TTC549 (cell line): ENCODE results near the gene DEK.
"Not testable (repeated sequence)": the region's sequence is repeated elsewhere in the genome, so short reads cannot be mapped to it uniquely, and the experiment has no call there.

Experiments used
- FAIRE-seq: peaks from 2 replicates; lab custom pipeline; 2012; peaks lifted over from hg19 to GRCh38; lab: Jason Lieb, UNC

The DEK gene

GRCh38 chr6:18237167-18237566 is 27.2 kb downstream of the DEK start:
- no peak for FAIRE-seq

DNA sequence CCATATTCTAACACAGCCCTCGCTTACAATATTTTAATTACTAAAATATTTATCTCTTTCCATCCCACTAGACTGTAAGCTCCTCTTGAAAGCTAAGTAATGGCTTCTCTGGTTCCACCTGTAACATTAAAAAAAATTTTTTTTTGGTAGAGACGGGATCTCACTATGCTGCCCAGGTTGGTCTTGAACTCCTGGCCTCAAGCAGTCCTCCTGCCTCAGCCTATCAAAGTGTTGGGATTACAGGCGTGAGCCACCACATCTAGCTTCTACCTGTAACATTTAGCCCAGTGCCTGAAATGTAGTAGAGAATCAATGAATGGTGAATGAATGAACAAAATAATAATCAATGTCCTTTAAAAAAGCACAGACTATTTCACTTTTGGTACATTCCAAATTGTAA is 28.8 kb downstream of the DEK start:
- FAIRE-seq: no peak

- no peak for FAIRE-seq
Observed at GRCh38 chr6:18234564-18234963, 29.8 kb downstream of the DEK start.

GRCh38 chr6:18233770-18234169 is 30.6 kb downstream of the DEK start:
- not testable (repeated sequence) for FAIRE-seq

DNA sequence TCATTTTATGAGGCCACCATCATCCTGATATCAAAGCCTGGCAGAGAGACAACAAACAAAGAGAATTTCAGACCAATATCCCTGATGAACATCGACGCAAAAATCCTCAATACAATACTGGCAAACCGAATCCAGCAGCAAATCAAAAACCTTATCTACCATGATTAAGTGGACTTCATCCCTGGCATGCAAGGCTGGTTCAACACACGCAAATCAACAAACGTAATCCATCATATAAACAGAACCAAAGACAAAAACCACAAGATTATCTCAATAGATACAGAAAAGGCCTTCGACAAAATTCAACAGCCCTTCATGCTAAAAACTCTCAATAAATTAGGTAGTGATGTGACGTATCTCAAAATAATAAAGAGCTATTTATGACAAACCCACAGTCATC is 32.5 kb downstream of the DEK start:
- not testable (repeated sequence) for FAIRE-seq

DNA sequence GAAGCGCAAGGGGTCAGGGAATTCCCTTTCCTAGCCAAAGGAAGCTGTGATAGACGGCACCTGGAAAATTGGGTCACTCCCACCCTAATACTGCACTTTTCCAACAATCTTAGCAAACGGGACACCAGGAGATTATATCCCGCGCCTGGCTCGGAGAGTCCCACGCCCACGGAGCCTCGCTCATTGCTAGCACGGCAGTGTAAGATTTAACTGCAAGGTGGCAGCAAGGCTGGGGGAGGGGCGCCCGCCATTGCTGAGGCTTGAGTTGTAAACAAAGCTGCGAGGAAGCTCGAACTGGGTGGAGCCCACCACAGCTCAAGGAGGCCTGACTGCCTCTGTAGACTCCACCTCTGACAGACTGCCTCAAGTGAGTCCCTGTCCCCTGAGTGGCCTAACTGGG is 35.7 kb downstream of the DEK start:
- FAIRE-seq: not testable (repeated sequence)

DNA sequence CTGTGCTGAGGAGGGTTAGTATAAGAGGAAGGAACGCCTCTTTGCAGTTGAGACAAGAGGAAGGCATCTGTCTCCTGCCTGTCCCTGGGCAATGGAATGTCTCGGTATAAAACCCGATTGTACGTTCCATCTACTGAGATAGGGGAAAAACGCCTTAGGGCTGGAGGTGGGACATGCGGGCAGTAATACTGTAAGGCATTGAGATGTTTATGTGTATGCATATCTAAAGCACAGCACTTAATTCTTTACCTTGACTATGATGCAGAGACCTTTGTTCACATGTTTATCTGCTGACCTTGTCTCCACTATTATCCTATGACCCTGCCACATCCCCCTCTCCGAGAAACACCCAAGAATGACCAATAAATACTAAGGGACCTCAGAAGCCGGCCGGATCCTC is 37.2 kb downstream of the DEK start:
- FAIRE-seq: not testable (repeated sequence)

DNA sequence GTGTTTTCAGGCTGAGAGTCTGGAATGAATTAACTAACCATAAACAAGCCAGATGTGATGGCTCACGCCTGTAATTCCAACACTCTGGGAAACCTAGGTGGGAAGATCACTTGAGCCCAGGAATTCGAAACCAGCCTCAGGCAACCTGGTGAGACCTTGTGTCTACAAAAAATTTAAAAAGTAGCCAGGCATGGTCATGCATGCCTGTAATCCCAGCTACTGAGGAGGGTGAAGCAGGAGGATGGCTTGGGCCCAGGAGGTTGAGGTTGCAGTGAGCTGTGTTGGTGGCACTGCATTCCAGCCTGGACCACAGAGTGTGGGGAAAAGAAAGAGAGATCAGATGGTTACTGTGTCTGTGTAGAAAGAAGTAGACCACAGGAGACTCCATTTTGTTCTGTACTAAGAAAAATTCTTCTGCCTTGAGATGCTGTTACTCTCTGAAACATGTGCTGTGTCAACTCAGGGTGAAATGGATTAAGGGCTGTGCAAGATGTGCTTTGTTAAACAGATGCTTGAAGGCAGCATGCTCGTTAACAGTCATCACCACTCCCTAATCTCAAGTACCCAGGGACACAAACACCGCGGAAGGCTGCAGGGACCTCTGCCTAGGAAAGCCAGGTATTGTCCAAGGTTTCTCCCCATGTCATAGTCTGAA is 37.8 kb downstream of the DEK start:
- not testable (repeated sequence) for FAIRE-seq

DNA sequence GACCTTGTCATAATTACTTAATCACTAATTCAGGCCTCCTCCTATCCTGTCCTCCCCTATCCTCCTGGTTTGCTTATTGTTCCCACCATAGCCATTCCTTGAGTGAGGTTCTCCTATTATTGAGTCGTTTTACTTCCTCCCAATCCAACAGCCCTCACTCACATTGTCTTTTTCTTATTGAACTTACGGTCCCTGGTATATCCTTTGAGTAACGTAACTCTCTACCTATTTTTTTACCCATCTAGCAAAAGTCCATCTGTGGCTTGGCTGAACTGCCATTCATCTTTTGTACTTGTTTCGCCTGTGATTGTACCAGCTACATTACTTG is 43.1 kb downstream of the DEK start:
- no peak for FAIRE-seq

- FAIRE-seq: no peak
Observed at GRCh38 chr6:18219591-18219990, 44.7 kb downstream of the DEK start.

DNA sequence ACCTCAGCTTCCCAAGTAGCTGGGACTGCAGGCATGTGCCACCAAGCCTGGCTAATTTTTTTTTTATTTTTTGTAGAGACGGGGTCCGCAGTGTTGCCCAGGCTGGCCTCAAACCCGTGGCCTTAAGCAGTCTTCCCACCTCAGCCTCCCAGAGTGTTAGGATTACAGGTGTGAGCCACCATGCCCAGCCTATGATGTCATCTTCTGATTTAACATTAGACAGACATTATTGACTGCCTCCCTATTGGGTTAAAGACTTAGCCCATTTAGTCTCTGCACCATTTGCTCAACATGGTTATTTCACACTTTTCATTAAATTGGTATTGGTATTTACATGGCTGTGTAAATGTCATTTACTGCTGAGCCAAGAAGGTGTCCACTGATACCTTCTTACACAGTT is 46.1 kb downstream of the DEK start:
- no peak for FAIRE-seq

GRCh38 chr6:18216411-18216810 is 47.9 kb downstream of the DEK start:
- no peak for FAIRE-seq

DNA sequence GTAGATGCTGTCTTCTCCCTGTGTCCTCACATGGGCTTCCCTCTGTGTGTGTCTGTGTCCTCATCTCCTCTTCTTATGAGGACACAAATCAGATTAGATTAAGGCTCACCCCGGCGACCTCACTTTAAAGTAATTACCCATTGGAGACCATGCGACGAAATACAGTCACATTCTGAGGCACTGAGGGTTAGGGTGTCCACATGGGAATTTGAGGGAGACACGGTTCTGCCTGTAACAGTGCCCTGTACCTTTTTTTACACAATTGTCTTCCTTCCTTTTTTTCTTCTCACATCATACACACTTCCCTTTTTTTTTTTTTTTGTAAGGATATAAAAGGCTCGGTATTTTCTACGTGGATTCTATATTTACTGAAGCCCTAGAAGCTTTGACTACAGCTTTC is 48.9 kb downstream of the DEK start:
- FAIRE-seq: no peak

- FAIRE-seq: no peak
Observed at GRCh38 chr6:18214003-18214402, 50.3 kb downstream of the DEK start.

- FAIRE-seq: no peak
Observed at GRCh38 chr6:18213439-18213838, 50.9 kb downstream of the DEK start.

- FAIRE-seq: no peak
Observed at GRCh38 chr6:18212231-18212630, 52.1 kb downstream of the DEK start.

DNA sequence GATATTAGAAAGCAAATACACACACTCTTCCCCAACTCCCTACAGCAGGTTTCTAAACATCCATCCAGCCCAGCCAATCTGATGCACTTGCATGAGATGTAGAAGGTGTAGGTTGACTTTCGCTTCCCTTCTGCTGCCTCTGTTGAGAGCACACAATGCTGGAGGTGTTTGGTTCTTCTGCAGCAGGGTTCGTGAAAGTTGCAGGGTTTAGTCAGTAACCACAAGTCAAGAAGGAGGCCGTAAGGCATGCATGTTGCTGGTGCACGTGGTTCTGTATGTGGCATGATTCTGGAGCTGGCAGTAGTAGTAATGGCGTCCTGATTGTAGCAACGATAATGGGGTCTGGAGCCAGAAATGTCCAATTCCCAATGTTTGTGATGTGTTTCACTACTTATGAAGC is 53.0 kb downstream of the DEK start:
- no peak for FAIRE-seq

- no peak for FAIRE-seq
Observed at GRCh38 chr6:18210707-18211106, 53.6 kb downstream of the DEK start.

DNA sequence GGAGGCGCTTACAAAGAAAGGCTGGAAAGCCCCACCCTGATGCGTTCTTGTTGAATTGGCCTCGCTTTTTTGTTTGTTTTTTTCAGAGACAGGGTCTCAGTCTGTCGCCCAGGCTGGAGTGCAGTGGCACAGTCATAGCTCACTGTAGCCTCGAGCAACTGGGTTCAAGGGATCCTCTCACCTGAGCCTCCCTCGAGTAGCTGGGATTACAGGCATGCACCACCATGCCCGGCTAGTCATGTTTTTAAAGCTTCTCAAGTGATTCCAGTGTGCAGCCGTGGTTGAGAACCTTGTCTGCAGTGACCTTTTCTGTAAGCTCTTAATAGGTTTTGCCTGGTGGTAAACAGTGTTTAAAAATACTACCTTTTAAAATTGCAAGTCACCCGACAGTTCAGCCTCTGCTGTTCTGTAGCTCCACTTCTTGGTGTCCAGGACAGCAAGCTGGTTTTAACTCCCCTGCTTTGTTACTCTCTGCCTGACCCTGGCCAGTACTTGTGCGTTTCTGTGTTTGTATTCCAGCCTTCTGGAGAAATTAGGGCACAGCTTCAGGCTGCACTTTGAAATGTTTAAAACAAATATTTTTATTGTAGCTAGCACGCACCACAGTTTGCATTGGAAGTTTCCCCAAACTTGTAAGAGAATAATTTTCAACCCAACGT is 54.7 kb downstream of the DEK start:
- FAIRE-seq: no peak

GRCh38 chr6:18208778-18209177 is 55.6 kb downstream of the DEK start:
- not testable (repeated sequence) for FAIRE-seq

DNA sequence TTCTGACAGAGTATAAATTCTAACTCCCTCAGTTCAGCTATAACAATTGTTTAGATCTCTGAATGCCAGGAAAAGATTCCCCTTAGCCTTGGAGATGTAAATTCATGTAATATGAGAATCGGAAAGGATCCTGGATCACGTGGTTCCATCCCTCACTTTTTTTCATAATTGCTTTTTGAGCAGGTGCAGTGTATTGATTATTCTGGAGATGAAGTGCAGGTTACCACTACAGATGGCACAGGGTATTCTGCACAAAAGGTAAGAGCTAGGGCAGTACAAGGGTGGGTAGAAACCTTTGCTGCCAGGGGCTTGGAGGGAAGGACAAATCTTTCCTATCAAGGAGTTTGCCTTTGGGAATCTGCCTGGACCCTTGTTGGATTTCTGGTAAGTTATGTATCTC is 56.4 kb downstream of the DEK start:
- FAIRE-seq: no peak

DNA sequence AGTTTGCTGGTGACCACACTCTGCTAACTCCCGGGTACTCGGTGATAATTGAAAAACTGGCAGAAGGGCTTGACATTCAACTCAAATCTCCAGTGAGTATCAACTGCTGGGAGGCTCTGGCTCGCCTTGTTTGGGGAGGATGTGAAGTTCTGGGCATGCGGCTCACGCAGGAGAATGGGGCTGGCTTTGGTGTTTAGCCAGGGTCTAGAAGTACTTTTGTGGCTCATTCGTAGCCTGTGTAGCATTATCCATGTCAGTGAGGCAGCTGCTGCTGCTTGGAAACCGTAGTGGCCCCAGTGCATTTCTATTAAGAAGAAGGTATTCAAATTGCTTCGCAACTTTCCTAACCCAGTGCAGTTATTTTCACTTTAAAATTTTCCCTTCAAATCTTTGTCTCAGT is 56.9 kb downstream of the DEK start:
- FAIRE-seq: no peak

DNA sequence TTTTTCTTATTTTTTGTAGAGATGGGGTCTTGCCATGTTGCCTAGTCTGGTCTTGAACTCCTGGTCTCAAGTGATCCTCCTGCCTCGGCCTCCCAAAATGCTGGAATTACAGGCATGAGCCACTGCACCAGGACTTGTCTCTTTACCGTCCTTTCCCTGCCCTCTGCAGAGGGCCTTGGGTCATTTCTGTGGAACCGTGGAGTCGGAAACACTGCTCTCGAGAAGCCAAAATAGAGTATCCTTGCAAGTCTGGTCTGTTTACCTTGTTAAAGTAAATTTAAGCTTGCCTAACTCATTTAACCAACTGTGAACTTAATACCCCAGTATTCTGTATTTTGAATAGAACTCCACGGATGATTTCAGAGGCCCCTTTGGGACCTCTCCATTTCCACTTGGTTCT is 57.7 kb downstream of the DEK start:
- FAIRE-seq: no peak

DNA sequence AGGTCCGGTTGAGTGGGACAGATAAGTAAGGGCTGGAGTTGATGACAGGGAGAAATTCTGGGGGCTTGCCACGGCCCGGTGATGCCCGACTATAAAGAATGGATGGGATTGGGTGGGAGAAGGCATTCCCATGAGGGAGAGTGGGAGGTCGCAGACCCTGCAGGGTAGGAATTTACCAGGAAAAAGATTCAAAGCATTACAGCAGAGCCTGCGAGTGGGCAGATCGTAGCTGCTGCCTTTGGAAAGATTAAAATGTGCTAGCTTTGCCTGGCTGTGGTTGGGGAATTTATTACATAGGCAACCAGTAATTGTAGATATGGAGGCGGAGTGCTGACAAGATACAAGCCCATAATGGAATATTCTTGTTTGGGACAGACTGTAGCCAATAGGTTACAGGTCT is 59.6 kb downstream of the DEK start:
- FAIRE-seq: no peak

DNA sequence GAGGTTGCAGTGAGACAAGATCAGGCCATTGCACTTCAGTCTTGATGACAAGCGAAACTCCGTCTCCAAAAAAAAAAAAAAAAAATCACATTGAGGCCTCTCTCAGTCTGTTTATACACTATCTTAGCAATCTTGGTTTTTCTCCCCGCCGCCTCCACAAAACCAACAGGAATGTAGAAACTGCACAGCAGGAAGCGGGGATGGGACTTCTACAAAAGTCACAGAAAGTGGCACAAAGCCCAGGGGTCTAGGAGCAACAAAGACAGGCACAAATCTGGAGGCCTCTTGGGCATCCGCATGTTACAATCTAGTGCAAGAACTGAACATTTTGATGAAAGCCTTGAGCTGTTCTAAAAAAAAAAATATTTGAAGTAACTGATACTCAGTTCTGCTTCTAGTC is 60.5 kb downstream of the DEK start:
- no peak for FAIRE-seq
